ENCODE measurements around the gene MBOAT2.

DNA sequence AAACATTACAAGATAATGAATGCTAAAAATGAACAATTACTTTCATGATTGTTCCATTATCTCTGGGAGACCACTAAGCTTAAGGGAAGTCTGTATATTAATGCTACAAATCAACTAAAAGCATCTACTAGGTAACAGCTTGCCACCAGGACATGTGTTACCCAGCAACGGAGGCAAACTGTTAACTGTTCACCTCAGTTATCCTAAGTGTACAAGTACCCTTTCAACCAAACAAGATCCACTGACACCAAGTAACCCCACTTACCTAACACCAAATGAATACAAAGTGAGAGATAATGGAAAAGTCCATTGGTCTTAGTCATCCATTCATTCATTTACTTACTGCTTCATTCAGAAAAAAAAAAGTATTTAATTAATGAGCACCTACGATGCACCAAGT lies 111.4 kb downstream of the MBOAT2 start:
- TF ChIP-seq, protein P1, sequence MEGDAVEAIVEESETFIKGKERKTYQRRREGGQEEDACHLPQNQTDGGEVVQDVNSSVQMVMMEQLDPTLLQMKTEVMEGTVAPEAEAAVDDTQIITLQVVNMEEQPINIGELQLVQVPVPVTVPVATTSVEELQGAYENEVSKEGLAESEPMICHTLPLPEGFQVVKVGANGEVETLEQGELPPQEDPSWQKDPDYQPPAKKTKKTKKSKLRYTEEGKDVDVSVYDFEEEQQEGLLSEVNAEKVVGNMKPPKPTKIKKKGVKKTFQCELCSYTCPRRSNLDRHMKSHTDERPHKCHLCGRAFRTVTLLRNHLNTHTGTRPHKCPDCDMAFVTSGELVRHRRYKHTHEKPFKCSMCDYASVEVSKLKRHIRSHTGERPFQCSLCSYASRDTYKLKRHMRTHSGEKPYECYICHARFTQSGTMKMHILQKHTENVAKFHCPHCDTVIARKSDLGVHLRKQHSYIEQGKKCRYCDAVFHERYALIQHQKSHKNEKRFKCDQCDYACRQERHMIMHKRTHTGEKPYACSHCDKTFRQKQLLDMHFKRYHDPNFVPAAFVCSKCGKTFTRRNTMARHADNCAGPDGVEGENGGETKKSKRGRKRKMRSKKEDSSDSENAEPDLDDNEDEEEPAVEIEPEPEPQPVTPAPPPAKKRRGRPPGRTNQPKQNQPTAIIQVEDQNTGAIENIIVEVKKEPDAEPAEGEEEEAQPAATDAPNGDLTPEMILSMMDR (IDR thresholded peaks at IDR 0.05; ENCODE audit: insufficient read depth, low read length, poor library complexity, severe bottlenecking) = no peak
- TF ChIP-seq EZH2phosphoT487 (conservative IDR thresholded peaks at IDR 0.05; ENCODE audit: low read length) = no peak

Data from SU-DHL-6 (cell line).